ENCODE results near the gene AMN.

DNA sequence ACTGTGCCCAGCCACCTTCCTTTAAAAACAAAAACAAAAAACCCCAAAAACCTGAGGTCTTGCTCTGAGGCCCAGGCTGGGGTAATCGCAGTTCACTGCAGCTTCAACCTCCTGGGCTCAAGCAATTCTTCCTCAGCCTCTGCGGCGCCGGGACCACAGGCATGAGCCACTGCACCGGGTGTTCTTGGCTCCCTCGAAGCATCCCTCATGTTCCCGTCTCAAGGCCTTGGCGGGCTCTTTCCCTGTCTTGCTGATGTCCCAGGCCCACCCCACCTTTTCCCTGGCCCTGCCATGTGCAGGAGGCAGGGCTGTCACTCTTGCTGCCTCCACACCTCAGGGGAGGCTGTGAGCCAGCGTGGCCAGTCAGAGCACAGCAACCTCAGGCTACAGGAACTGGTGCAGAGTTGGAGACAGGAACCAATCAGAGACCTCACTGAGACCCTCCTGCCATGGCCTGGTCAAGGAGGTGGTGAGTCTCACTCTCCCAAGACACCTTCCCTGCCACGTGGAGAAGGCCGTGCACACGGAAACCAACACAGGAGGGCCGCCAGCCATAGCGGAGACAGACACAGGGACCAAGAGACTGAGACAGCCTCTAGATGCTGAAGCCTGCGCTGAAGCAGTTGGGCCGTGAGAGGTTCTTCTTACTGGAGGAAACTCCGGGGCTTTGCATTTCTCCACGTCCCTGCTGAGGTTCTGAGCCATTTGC lies 6.0 kb upstream of the AMN start:
- TF ChIP-seq, protein P1, sequence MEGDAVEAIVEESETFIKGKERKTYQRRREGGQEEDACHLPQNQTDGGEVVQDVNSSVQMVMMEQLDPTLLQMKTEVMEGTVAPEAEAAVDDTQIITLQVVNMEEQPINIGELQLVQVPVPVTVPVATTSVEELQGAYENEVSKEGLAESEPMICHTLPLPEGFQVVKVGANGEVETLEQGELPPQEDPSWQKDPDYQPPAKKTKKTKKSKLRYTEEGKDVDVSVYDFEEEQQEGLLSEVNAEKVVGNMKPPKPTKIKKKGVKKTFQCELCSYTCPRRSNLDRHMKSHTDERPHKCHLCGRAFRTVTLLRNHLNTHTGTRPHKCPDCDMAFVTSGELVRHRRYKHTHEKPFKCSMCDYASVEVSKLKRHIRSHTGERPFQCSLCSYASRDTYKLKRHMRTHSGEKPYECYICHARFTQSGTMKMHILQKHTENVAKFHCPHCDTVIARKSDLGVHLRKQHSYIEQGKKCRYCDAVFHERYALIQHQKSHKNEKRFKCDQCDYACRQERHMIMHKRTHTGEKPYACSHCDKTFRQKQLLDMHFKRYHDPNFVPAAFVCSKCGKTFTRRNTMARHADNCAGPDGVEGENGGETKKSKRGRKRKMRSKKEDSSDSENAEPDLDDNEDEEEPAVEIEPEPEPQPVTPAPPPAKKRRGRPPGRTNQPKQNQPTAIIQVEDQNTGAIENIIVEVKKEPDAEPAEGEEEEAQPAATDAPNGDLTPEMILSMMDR (conservative IDR thresholded peaks at IDR 0.05; ENCODE audit: low read length) = no peak
- no peak for TF ChIP-seq EZH2phosphoT487 (IDR thresholded peaks at IDR 0.05; ENCODE audit: borderline replicate concordance, low read depth, low read length)
